Upper lobe of right lung (tissue), 1 donor: Measurements from ENCODE around the gene PPP1R2. TPM values are rescaled to one million over a fixed set of nuclear protein-coding genes. Genes with fewer than 3 reads are reported as not detected.
"Not testable (repeated sequence)": the region's sequence is repeated elsewhere in the genome, so short reads cannot be mapped to it uniquely, and the experiment has no call there.

Source experiments
- ATAC-seq: fragments of 200-7000 bp; cut with Tn5 transposase; one replicate; pipeline ENCODE4 v1.9.1; 2020; ENCODE audit warnings: mild to moderate bottlenecking, moderate library complexity
- DNase-seq: peaks from one replicate; pipeline ENCODE4 v3.0.0-alpha.2; 2020
- H3K27ac ChIP-seq: fragments of 200-600 bp; one replicate; pipeline ENCODE4 v1.8.0; 2022
- H3K27me3 ChIP-seq: fragments of 200-600 bp; one replicate; pipeline ENCODE4 v1.8.0; 2022; ENCODE audit warnings: mild to moderate bottlenecking
- H3K36me3 ChIP-seq: fragments of 200-600 bp; one replicate; pipeline ENCODE4 v1.8.0; 2022
- H3K4me1 ChIP-seq: fragments of 200-600 bp; one replicate; pipeline ENCODE4 v1.8.0; 2022
- H3K4me3 ChIP-seq: fragments of 200-600 bp; one replicate; pipeline ENCODE4 v1.8.0; 2022; ENCODE audit warnings: mild to moderate bottlenecking
- H3K9me3 ChIP-seq: fragments of 200-600 bp; one replicate; pipeline ENCODE4 v1.8.0; 2022
- CTCF ChIP-seq: fragments of 200-600 bp; IDR thresholded peaks from one replicate; pipeline ENCODE4 v1.8.0; 2022; ENCODE audit warnings: antibody characterized with exemption
- intact Hi-C: fragments of 100-400 bp; cut with DNase I; formaldehyde crosslinking; loops from one replicate; pipeline ENCODE4 v1.11.0; 2022
- total RNA-seq: library from RNA; stranded (reverse); fragmentation: NEBNext Ultra II Directional; extraction: Animal tissue kit (Norgen Biotek cat#: 25700); gene quantifications from one replicate; pipeline ENCODE4 v1.2.1, GENCODE V29; 2021
- donor health status: DM: no; HTN: yes; CAD: no; lungs with severe emphysema.

The PPP1R2 gene
- total RNA-seq, 1 donor from 2014 or later: 46.3 TPM

GRCh38 chr3:195511136-195511535 lies 32.0 kb downstream of the PPP1R2 start:
- ATAC-seq (no peak), DNase-seq (no peak)
- Histone ChIP-seq H3K4me3 (no peak overlapping the region), H3K4me1 (no peaks in the 10 kb centered on the region), H3K27ac (no peak overlapping the region), H3K27me3 (no peaks in the 10 kb centered on the region), H3K9me3 (no peaks in the 10 kb centered on the region), H3K36me3 (peaks cover 42% of the 10 kb centered on the region)
- no peak for TF ChIP-seq CTCF
- intact Hi-C loops: loop anchor here (10.0 kb wide), 1 partner anchor 216 kb away; no protein-coding TSS in a partner anchor

GRCh38 chr3:195508185-195508584 lies 34.9 kb downstream of the PPP1R2 start:
- peak; percentile 57 for ATAC-seq
- intact Hi-C loops: no loop called here
- H3K4me3 ChIP-seq: no peak overlapping the region
- H3K4me1 ChIP-seq: no peaks in the 10 kb centered on the region
- H3K9me3 ChIP-seq: no peaks in the 10 kb centered on the region
- no peak for DNase-seq
- H3K27me3 ChIP-seq: no peaks in the 10 kb centered on the region
- no peak overlapping the region for H3K27ac ChIP-seq
- TF ChIP-seq CTCF: no peak
- peaks cover 14% of the 10 kb centered on the region for H3K36me3 ChIP-seq

- intact Hi-C loops: no loop called here
- no peak for DNase-seq
- ATAC-seq: no peak
- H3K27ac ChIP-seq: no peak overlapping the region
- TF ChIP-seq CTCF: no peak
- no peaks in the 10 kb centered on the region for H3K4me1 ChIP-seq
- no peaks in the 10 kb centered on the region for H3K9me3 ChIP-seq
- no peaks in the 10 kb centered on the region for H3K27me3 ChIP-seq
- no peak overlapping the region for H3K4me3 ChIP-seq
- no peaks in the 10 kb centered on the region for H3K36me3 ChIP-seq
Observed at GRCh38 chr3:195475614-195476013, 67.5 kb downstream of the PPP1R2 start.

GRCh38 chr3:195475116-195475515 lies 68.0 kb downstream of the PPP1R2 start:
- H3K27me3 ChIP-seq, H3K36me3 ChIP-seq, H3K4me1 ChIP-seq, H3K9me3 ChIP-seq, H3K27ac ChIP-seq, ATAC-seq, intact Hi-C loops, H3K4me3 ChIP-seq, DNase-seq: not testable (repeated sequence)

GRCh38 chr3:195468841-195469240 lies 74.3 kb downstream of the PPP1R2 start:
- intact Hi-C loops: no loop called here
- DNase-seq (no peak), ATAC-seq (no peak)
- Histone ChIP-seq H3K4me3 (no peak overlapping the region), H3K9me3 (no peaks in the 10 kb centered on the region), H3K27me3 (no peaks in the 10 kb centered on the region), H3K4me1 (no peaks in the 10 kb centered on the region), H3K36me3 (no peaks in the 10 kb centered on the region), H3K27ac (no peak overlapping the region)
- no peak for TF ChIP-seq CTCF

- H3K27ac ChIP-seq: no peak overlapping the region
- no peaks in the 10 kb centered on the region for H3K27me3 ChIP-seq
- H3K4me3 ChIP-seq: no peak overlapping the region
- intact Hi-C loops: no loop called here
- no peaks in the 10 kb centered on the region for H3K36me3 ChIP-seq
- H3K9me3 ChIP-seq: no peaks in the 10 kb centered on the region
- no peak for ATAC-seq
- no peak for DNase-seq
- TF ChIP-seq CTCF: no peak
- H3K4me1 ChIP-seq: no peaks in the 10 kb centered on the region
Observed at GRCh38 chr3:195468391-195468776, 74.7 kb downstream of the PPP1R2 start.
